Activated naive CD8-positive, alpha-beta T cell (primary cell): Measurements from ENCODE around the gene KDM5B.
"Not testable (repeated sequence)": the region's sequence is repeated elsewhere in the genome, so short reads cannot be mapped to it uniquely, and the experiment has no call there.

Experiments
- H3K27ac Mint-ChIP-seq: one replicate; pipeline ENCODE4 v1.8.0; 2021; ENCODE audit warnings: mixed read lengths
- H3K27me3 Mint-ChIP-seq: one replicate; pipeline ENCODE4 v1.8.0; 2021; ENCODE audit warnings: mixed read lengths
- H3K36me3 Mint-ChIP-seq: one replicate; pipeline ENCODE4 v1.8.0; 2021; ENCODE audit warnings: mixed read lengths
- H3K4me1 Mint-ChIP-seq: one replicate; pipeline ENCODE4 v1.8.0; 2021; ENCODE audit warnings: low read depth, mixed read lengths
- H3K4me3 Mint-ChIP-seq: one replicate; pipeline ENCODE4 v1.8.0; 2021; ENCODE audit warnings: mild to moderate bottlenecking, mixed read lengths
- H3K9me3 Mint-ChIP-seq: one replicate; pipeline ENCODE4 v1.8.0; 2021; ENCODE audit warnings: low read depth, mixed read lengths

Gene KDM5B

DNA sequence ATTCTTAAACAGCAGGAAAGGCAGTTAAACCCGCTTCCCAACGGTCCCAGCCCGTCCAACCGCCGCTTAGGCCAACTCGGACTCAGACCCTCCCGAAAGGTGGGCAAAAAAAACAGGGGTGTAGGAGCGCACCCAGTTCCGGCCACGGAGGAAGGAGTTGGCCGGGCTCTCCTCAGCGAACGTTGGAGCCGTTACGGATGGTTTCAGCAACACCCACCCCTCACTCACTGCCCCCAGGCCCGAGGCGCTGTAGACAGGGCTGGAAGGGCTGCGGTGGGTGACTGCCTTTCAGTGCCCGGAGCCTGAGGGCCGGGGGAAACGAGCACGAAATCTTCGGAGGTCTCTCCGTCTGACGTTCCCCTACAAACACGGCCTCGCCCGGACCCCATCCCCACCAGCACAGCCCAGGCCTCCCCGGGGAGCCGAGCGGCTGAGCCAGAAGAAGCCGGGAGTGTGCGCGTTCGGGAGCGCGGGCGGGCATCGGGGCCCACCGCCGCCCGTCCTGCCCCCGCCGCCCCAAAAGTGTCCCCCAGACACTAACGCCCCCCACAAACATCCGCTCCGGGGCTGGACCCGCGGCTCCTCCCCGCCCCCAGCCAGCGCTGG, 1.3 kb downstream of the KDM5B start:
- Mint-ChIP-seq H3K36me3 (no peaks in the 10 kb centered on the region), H3K4me3 (peak overlapping the region; percentile 90), H3K27ac (peak overlapping the region; percentile 97), H3K27me3 (no peaks in the 10 kb centered on the region), H3K9me3 (no peaks in the 10 kb centered on the region), H3K4me1 (peaks cover 68% of the 10 kb centered on the region)

DNA sequence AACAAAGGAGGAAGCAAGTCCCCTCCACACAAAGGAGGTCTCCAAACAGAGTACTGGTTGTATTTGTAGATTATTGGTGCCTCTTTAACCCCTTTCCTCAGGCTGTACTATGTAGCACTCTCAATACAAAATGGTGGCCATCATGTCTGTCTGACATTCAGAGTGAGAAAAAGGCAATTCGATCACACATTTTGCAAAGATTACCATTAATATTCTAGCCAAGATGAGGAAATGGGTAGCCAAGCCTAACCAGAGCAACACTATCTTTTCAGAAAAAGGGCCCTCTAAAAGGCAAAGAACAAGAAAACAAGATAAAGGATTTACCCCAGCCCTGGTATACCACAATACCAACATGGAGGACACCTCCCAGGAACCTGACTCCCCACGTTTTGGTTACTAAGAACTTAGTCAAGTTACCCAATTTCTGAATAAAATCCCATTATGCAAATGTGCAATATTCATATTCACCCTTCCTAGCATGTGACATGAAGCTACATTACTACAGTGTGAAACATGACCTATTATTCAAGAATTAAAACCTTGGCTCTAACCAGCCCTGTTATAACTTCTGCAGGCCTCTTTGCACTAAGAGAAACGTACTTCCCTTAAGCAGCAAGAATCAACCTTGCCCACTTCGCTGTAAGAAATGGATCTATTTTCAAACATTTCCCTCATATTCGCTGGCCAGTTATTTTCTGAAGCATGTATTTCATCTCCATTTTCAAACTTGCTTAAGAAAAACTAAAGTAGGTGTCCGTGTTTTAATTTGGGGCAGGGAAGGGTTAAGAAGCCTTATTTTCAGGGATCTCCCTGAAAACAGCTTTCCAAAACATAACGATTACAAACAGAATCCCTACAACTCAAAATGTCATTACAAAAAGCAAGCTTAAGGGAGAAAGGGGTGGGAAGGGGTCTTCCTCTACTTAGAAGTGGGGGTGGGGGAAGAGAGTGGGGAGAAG, 2.1 kb downstream of the KDM5B start:
- Mint-ChIP-seq H3K27ac (peak overlapping the region; percentile 97), H3K36me3 (no peaks in the 10 kb centered on the region), H3K4me1 (peaks cover 66% of the 10 kb centered on the region), H3K27me3 (no peaks in the 10 kb centered on the region), H3K9me3 (no peaks in the 10 kb centered on the region), H3K4me3 (peak overlapping the region; percentile 90)

DNA sequence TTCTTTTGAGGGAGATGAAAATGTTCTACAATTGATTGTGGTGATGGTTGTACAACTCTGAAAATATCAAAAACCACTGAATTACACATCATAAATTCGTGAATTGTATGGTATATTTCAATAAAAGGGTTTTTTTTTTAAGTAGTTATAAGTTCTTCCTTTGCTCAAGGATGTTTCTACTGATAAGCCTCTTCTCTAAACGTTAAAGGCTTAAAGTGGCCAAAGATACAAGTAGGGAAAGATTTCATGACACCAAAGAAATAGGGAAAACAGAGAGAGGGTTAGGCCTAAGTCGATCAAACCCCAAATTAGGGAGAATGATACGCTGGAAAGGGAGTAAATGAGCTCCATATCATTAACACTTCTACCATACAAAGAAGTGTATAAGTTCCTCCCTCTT, 4.1 kb downstream of the KDM5B start:
- H3K4me1 Mint-ChIP-seq: peaks cover 59% of the 10 kb centered on the region

DNA sequence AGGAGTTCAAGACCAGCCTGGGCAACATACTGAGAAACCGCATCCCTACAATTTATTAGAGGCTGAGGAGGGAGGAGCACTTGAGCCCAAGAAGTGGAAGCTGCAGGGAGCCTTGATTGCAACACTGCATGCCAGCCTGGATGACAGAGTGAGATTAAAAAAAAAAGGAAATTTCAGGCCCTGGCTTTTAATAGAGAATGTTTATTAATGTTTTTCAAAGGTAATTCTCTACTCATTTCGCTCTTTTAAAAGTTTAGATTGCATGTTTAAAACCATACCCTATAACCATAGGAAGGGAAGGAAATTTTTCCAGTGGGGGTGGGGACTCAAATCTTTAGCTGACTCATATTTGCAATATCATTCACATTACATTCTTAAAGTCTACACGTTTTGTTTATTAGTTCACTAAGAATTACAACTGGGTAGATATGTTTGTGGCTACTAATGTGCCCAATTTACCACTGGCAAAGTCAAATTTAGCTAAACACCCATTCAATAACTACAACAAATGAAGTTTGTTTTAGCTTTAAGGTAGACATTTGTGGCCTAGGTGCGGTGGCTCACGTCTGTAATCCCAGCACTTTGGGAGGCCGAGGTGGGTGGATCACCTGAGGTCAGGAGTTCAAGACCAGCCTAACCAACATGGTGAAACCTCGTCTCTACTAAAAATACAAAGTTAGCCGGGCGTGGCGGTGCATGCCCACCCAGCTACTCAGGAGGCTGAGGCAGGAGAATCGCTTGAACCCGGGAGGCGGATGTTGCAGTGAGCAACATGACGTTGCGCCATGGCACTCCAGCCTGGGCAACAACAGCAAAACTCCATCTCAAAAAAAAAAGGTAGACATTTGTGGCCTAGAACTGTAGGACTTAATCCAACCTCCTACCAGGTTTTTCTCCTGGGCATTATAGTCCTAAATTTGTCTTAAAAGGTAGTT, 5.0 kb downstream of the KDM5B start:
- H3K27me3 Mint-ChIP-seq: no peaks in the 10 kb centered on the region
- H3K27ac Mint-ChIP-seq: peak overlapping the region; percentile 72
- peaks cover 3% of the 10 kb centered on the region for H3K36me3 Mint-ChIP-seq
- no peak overlapping the region for H3K4me3 Mint-ChIP-seq
- peaks cover 55% of the 10 kb centered on the region for H3K4me1 Mint-ChIP-seq
- H3K9me3 Mint-ChIP-seq: no peaks in the 10 kb centered on the region

More for the DNA sequence above, 4.1 kb downstream of the KDM5B start:
- Mint-ChIP-seq H3K27ac (peak overlapping the region; percentile 97), H3K27me3 (no peaks in the 10 kb centered on the region), H3K4me3 (peak overlapping the region; percentile 90), H3K9me3 (no peaks in the 10 kb centered on the region), H3K36me3 (peaks cover 3% of the 10 kb centered on the region)

DNA sequence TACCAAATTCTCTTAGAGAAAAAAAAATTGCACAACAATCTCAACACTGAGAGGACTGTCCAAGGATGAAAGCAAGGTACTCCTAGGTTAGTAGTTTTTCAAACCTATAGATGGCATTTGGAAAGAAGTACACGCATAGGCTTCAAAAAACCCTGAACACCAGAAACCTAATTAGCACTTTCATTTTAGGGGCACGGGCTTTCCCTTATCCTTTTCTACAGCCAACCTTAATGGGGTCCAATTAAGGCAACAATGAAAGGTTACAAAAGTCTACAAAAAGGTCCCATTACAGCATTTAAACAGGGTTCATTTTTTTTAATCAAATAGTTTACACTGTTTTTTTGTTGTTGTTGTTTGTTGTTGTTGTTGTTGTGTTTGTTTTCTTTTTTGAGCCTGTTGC, 6.2 kb downstream of the KDM5B start:
- Mint-ChIP-seq H3K27me3 (no peaks in the 10 kb centered on the region), H3K9me3 (no peaks in the 10 kb centered on the region), H3K27ac (peak overlapping the region; percentile 28), H3K4me1 (peaks cover 62% of the 10 kb centered on the region), H3K36me3 (peaks cover 3% of the 10 kb centered on the region), H3K4me3 (peak overlapping the region; percentile 13)

DNA sequence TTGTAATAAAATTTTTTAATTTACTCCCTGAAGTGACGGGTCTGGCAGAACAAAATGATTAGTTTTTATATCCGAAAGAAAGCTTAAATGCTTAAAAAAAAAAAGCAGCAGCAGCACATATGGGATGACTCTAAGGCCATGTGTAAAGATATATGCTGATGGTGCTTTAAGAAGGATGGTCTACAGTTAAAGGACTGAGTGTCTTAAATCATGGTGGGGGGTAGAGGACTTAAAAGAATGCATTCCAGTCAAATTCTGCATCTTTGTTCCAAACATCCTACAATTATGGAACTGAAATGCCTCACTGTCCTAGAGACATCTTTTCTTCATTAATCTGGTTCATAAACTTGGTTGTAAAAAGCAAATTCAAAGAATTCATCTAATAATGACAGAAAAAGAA, 7.0 kb downstream of the KDM5B start:
- no peak overlapping the region for H3K27ac Mint-ChIP-seq

DNA sequence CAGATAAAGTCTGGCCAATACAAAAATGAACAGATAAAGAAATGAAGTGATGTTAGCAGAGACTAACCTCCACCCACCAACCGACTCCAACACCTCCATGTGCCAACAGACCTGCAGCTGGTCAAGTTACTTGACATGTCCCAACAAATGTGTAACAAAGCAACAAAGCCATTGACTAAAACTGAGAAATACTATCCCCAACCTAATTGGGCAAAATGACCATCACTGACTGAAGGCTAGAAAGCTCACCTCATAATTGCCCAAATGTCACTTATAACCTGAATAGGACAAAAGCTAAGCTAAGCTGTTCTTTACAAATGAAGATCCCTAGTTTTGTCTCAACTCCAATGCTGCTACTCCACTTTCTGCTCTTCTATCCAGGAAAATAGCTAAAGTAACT, 7.5 kb downstream of the KDM5B start:
- Mint-ChIP-seq H3K4me1 (peaks cover 62% of the 10 kb centered on the region), H3K9me3 (no peaks in the 10 kb centered on the region), H3K27me3 (no peaks in the 10 kb centered on the region), H3K27ac (peak overlapping the region; percentile 61), H3K4me3 (no peak overlapping the region), H3K36me3 (peaks cover 3% of the 10 kb centered on the region)

More for the DNA sequence above, 7.0 kb downstream of the KDM5B start:
- Mint-ChIP-seq H3K9me3 (no peaks in the 10 kb centered on the region), H3K27me3 (no peaks in the 10 kb centered on the region), H3K4me3 (no peak overlapping the region), H3K4me1 (peaks cover 63% of the 10 kb centered on the region), H3K36me3 (peaks cover 3% of the 10 kb centered on the region)

DNA sequence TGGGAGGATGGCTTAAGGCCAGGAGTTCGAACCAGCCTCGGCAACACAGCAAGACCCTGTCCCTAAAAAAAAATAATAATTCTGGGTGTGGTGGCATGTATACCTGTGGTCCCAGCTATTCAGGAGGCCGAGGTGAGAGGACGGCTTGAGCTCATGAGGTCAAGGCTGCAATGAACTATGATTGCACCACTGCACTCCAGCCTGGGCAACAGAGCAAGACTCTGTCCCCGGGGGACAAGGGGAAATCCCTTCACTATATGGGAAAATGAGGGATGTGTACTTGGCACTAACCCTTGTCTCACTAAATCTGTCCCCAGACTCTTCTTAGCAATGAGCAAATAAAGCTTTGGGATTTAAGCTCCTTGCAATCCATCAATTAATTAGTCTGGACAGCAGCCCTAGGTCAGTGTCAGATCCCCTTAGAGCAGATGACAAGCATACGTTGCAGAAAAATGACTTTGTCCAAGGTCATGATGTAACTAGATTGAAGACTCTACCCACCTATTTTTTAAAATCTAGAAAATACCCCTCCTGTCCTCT, 9.4 kb downstream of the KDM5B start:
- peaks cover 3% of the 10 kb centered on the region for H3K36me3 Mint-ChIP-seq
- H3K27ac Mint-ChIP-seq: no peak overlapping the region
- no peaks in the 10 kb centered on the region for H3K27me3 Mint-ChIP-seq
- peaks cover 51% of the 10 kb centered on the region for H3K4me1 Mint-ChIP-seq
- no peak overlapping the region for H3K4me3 Mint-ChIP-seq
- H3K9me3 Mint-ChIP-seq: no peaks in the 10 kb centered on the region

DNA sequence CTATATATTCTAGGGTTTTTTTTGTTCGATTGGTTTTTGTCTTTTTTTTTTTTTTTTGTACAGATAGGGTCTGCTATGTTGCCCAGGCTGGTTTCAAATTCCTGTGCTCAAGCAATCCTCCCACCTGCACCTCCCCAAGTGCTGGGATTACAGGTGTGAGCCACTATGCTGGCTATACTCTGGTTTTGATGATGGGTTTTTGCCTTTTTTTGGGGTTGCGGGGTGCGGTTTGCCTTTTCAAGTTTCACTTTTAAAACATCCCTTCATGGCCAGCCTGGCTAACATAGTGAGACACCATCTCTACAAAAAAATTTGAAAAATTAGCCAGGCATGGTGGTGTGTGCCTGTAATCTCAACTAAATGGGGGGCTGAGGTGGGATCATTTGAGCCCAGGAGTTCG, 10.0 kb downstream of the KDM5B start:
- Mint-ChIP-seq H3K4me1 (peaks cover 45% of the 10 kb centered on the region), H3K27ac (no peak overlapping the region), H3K9me3 (no peaks in the 10 kb centered on the region), H3K36me3 (peaks cover 3% of the 10 kb centered on the region), H3K4me3 (no peak overlapping the region), H3K27me3 (no peaks in the 10 kb centered on the region)

DNA sequence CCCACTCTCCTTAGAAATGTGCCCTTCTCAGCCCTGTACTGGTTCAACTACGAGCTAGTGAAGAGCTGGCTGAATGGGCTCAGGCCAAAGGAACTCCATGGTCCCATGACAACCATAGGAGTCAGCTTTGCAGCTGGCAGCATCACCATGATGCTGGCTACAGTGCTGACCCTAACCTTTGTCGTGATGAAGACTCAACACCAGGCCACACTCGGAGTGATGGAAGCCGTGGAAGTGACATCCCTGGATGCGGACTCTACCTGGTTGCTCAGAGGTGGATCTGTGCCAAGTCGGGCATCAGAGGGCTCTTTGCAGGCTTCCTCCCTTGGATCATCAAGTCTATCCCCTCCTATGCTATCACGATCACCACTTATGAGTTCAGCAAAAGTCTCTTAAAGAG, 11.6 kb downstream of the KDM5B start:
- Mint-ChIP-seq H3K4me3 (no peak overlapping the region), H3K9me3 (no peaks in the 10 kb centered on the region), H3K27ac (peak overlapping the region; percentile 16), H3K36me3 (peaks cover 3% of the 10 kb centered on the region), H3K27me3 (no peaks in the 10 kb centered on the region), H3K4me1 (peaks cover 35% of the 10 kb centered on the region)

DNA sequence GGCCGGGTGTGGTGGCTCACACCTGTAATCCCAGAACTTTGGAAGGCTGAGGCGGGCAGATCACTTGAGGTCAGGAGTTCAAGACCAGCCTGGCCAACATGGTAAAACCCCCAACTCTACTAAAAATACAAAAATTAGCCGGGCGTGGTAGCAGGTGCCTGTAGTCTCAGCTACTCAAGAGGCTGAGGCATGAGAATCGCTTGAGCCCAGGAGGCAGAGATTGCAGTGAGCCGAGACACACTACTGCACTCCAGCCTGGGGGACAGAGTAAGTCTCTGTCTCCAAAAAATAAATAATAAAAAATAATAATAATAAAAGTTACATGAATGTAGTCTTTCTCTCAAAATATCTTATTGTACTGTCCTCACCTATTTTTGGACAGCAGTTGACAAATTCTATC, 13.3 kb downstream of the KDM5B start:
- H3K4me3 Mint-ChIP-seq, H3K27me3 Mint-ChIP-seq, H3K36me3 Mint-ChIP-seq, H3K27ac Mint-ChIP-seq, H3K9me3 Mint-ChIP-seq: not testable (repeated sequence)
- H3K4me1 Mint-ChIP-seq: peaks cover 30% of the 10 kb centered on the region

DNA sequence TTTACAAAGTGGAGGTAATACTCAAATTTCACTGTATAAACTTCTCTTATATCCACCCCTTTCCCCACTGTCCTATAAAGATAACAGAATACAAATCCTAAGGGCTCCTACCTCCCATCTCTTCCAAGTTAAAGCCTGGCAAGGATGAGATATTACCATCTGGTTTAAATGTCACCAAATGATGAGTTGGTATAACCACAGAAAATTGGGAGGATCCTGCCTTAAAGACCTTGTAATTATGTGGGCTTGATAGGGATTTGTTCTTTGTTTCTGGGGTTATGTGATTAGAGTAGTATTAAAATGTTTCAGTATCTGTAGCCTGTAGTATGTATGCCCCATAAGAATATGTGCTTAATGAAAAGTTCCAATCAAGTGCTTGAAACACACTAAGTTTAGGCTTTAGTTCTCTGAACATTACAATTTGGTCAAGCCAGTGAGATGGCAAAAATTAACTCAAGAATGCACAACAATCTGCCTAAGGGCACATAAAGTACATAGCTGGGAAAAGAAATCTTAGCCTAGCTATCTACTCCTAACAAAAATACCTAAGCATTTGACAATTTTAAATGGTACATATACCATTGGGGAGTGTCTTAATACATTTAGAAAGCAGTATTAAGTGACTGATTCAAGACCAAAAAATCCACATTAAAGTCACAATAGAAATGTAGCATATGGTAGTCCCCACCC, 14.0 kb downstream of the KDM5B start:
- H3K4me1 Mint-ChIP-seq: peaks cover 30% of the 10 kb centered on the region
- H3K4me3 Mint-ChIP-seq: no peak overlapping the region
- H3K9me3 Mint-ChIP-seq: no peaks in the 10 kb centered on the region
- H3K27me3 Mint-ChIP-seq: no peaks in the 10 kb centered on the region
- no peaks in the 10 kb centered on the region for H3K36me3 Mint-ChIP-seq
- no peak overlapping the region for H3K27ac Mint-ChIP-seq

DNA sequence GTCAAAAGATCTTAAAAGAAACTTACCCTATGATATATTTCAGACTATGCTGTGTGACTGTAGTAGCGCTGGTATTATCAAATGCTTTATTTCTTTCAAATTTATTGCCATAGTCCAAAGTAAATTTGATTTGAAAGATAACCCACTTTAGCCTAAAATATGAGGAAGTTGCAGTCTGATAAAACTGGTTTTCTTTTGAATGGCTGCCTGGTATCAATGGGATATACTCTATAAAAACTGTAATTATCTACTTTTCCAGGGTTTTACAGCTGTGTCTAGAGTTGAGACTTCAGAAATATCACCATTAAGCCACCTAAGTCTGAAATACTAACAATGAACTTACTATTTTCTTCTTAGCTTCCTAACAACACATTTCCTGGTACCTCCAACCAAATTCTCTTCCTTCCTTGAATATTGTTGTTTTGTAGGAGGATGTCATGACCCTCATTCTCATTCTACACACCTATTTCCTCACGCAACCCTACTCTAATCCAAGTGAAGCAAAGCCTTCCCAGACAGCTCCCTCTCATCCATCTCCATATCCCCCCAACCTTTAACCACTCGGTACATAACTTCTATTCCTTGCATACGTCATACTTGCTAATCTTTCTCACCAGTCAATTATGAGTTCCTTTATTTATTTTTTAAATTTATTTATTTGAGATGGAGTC, 17.0 kb downstream of the KDM5B start:
- H3K4me1 Mint-ChIP-seq: peaks cover 23% of the 10 kb centered on the region
- H3K36me3 Mint-ChIP-seq: no peaks in the 10 kb centered on the region
- no peak overlapping the region for H3K4me3 Mint-ChIP-seq
- no peak overlapping the region for H3K27ac Mint-ChIP-seq
- no peaks in the 10 kb centered on the region for H3K9me3 Mint-ChIP-seq
- H3K27me3 Mint-ChIP-seq: no peaks in the 10 kb centered on the region

DNA sequence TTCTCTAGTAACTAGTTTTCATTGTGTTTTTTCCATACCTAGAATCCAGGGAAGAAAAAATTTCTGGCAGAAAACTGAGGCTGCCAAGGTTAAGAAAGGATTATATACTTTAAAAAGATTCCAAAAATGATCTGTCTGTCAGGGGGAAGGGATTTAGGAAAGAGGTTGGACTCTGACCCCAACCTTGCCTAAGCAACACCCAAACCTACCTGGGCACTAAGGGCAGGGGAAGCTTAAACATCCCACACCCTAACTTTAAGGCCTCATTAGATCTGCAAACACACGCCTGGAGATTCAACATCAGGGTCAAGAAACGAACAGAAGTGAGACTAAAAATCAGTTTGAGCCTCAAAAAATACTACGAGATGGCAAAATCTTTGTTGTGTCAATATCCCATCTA, 19.4 kb downstream of the KDM5B start:
- no peaks in the 10 kb centered on the region for H3K36me3 Mint-ChIP-seq
- no peaks in the 10 kb centered on the region for H3K9me3 Mint-ChIP-seq
- no peaks in the 10 kb centered on the region for H3K27me3 Mint-ChIP-seq
- H3K4me1 Mint-ChIP-seq: peaks cover 21% of the 10 kb centered on the region
- no peak overlapping the region for H3K27ac Mint-ChIP-seq
- H3K4me3 Mint-ChIP-seq: no peak overlapping the region
